GM23338 (cell line): ENCODE data around the gene ATP9B. TPM values are rescaled to one million over a fixed set of nuclear protein-coding genes. Genes with fewer than 3 reads are reported as not detected.

Source experiments
- ATAC-seq: fragments of 200-7000 bp; cut with Tn5 transposase; 3 replicates; pipeline ENCODE4 v1.9.1; 2020
- DNase-seq: peaks from one replicate; pipeline ENCODE4 v3.0.0-alpha.2; 2015; ENCODE audit warnings: low spot score
- H2AFZ ChIP-seq: fragments of 200-600 bp; sonication (generic); 2 replicates; pipeline ENCODE4 v1.8.0; 2016; ENCODE audit warnings: antibody characterized with exemption, mild to moderate bottlenecking, moderate library complexity
- H3F3A ChIP-seq: fragments of 200-600 bp; sonication (generic); replicated peaks from 2 replicates; pipeline ENCODE4 v1.8.0; 2017; ENCODE audit warnings: antibody characterized with exemption, mixed run types, low read depth
- H3K27ac ChIP-seq: fragments of 200-600 bp; sonication (generic); 2 replicates; pipeline ENCODE4 v1.6.1; 2016; ENCODE audit warnings: low read depth
- H3K27me3 ChIP-seq: fragments of 200-600 bp; sonication (generic); 2 replicates; pipeline ENCODE4 v1.8.0; 2016; ENCODE audit warnings: mild to moderate bottlenecking, mixed run types, moderate library complexity; ENCODE audit not compliant: insufficient read depth
- H3K36me3 ChIP-seq: fragments of 200-600 bp; sonication (generic); 2 replicates; pipeline ENCODE4 v1.8.0; 2016; ENCODE audit warnings: mild to moderate bottlenecking; ENCODE audit not compliant: insufficient read depth
- H3K4me1 ChIP-seq: fragments of 200-600 bp; sonication (generic); 2 replicates; pipeline ENCODE4 v1.8.0; 2016; ENCODE audit warnings: mild to moderate bottlenecking, moderate library complexity; ENCODE audit not compliant: insufficient read depth
- H3K4me2 ChIP-seq: fragments of 200-600 bp; sonication (generic); 2 replicates; pipeline ENCODE4 v1.7.1; 2017; ENCODE audit warnings: mixed run types
- H3K4me3 ChIP-seq: fragments of 200-600 bp; sonication (generic); 2 replicates; pipeline ENCODE4 v1.6.1; 2016; ENCODE audit warnings: mixed run types
- H3K79me2 ChIP-seq: fragments of 200-600 bp; sonication (generic); replicated peaks from 2 replicates; pipeline ENCODE4 v1.8.0; 2017; ENCODE audit warnings: mild to moderate bottlenecking; ENCODE audit not compliant: insufficient read depth
- H3K9me2 ChIP-seq: fragments of 200-600 bp; sonication (generic); 2 replicates; pipeline ENCODE4 v1.8.0; 2017; ENCODE audit not compliant: insufficient read depth
- H4K20me1 ChIP-seq: fragments of 200-600 bp; sonication (generic); replicated peaks from 2 replicates; pipeline ENCODE4 v1.8.0; 2017; ENCODE audit warnings: mild to moderate bottlenecking; ENCODE audit not compliant: insufficient read depth
- H3K27ac Mint-ChIP-seq: 2 replicates; pipeline ENCODE4 v1.8.0; 2020; ENCODE audit warnings: inconsistent platforms, mild to moderate bottlenecking, moderate library complexity, mixed read lengths
- H3K27me3 Mint-ChIP-seq: 3 replicates; pipeline ENCODE4 v1.8.0; 2022; ENCODE audit warnings: low read depth, mild to moderate bottlenecking, moderate library complexity, mixed read lengths, inconsistent platforms; ENCODE audit not compliant: insufficient read depth, poor library complexity
- H3K36me3 Mint-ChIP-seq: 3 replicates; pipeline ENCODE4 v1.8.0; 2021; ENCODE audit warnings: low read depth, mild to moderate bottlenecking, inconsistent platforms, moderate library complexity, mixed read lengths
- H3K4me1 Mint-ChIP-seq: 3 replicates; pipeline ENCODE4 v1.8.0; 2020; ENCODE audit warnings: mild to moderate bottlenecking, inconsistent platforms, mixed read lengths
- H3K4me3 Mint-ChIP-seq: 3 replicates; pipeline ENCODE4 v1.8.0; 2021; ENCODE audit warnings: moderate library complexity, mild to moderate bottlenecking, inconsistent platforms, mixed read lengths
- H3K9me3 Mint-ChIP-seq: 3 replicates; pipeline ENCODE4 v1.8.0; 2020; ENCODE audit warnings: moderate library complexity, mild to moderate bottlenecking, inconsistent platforms, mixed read lengths
- EZH2 ChIP-seq: fragments of 200-600 bp; sonication (generic); IDR thresholded peaks from one replicate; pipeline ENCODE4 v1.8.0; 2017; ENCODE audit warnings: antibody characterized with exemption, mild to moderate bottlenecking, low read depth; ENCODE audit not compliant: unreplicated experiment
- EZH2phosphoT487 ChIP-seq: fragments of 200-600 bp; sonication (generic); IDR thresholded peaks from one replicate; pipeline ENCODE4 v1.8.1; 2018; ENCODE audit warnings: antibody characterized with exemption; ENCODE audit not compliant: unreplicated experiment
- NANOG ChIP-seq: IDR thresholded peaks from 2 replicates; pipeline ENCODE4 v1.6.1; 2016; ENCODE audit warnings: antibody characterized with exemption, borderline replicate concordance
- ZNF114 ChIP-seq: fragments of 250-450 bp; sonication (Bioruptor Pico); IDR thresholded peaks from 2 replicates; pipeline ENCODE4 v1.5.0; 2020; ENCODE audit warnings: mild to moderate bottlenecking, moderate library complexity
- polyA plus RNA-seq: library from polyadenylated mRNA; unstranded; fragments of >200 nt; fragmentation: Nextera tagmentation; extraction: Ambion mirVana; gene quantifications from 2 replicates; pipeline ENCODE4 v1.2.1, GENCODE V29; 2016
- total RNA-seq: library from RNA; depleted of rRNA; stranded (reverse); fragments of >200 nt; shearing (Covaris generic); gene quantifications from 2 replicates; pipeline ENCODE4 v1.2.3, GENCODE V29; 2014
- TF ChIP-seq, protein P1 (sequence below): fragments of 250-450 bp; sonication (Bioruptor Pico); IDR thresholded peaks from 2 replicates; pipeline ENCODE4 v1.5.0; 2020; ENCODE audit warnings: mild to moderate bottlenecking, moderate library complexity
- TF ChIP-seq, protein P2 (sequence below), 2 experiments: fragments of 200-600 bp in 1 of 2; sonication (generic) in 1 of 2; conservative IDR thresholded peaks; 2 replicates each; pipeline versions ENCODE4 v1.5.1 to v1.6.1; 2016 to 2017; ENCODE audit warnings: antibody characterized with exemption in 2 of 2, low read depth in 2 of 2, mild to moderate bottlenecking in 2 of 2, moderate library complexity in 1 of 2

Gene ATP9B
- total and polyA plus RNA-seq, 2 experiments from 2014 or later = 14.2 to 25.6 TPM

DNA sequence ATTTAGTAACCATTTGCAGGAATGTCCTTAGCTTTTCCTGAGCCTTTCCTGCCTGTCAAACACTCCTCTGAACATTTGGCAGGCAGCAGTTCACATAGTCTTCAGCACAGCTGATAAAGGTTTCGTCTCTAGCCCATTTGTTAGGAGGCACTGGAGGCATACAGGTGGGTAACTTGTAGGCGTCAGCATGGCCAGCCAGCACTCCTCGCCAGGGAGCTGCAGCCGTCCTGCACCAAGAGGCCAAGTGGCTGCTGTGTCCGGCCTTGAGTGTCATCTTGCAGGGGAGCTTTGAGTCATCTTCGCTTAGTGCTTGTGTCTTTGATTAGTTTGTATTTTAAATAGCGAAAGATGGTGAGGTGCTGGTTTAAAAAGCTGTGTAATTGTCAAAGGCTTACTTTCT is 206.3 kb downstream of the ATP9B start (continued):
- TF ChIP-seq, protein P1, sequence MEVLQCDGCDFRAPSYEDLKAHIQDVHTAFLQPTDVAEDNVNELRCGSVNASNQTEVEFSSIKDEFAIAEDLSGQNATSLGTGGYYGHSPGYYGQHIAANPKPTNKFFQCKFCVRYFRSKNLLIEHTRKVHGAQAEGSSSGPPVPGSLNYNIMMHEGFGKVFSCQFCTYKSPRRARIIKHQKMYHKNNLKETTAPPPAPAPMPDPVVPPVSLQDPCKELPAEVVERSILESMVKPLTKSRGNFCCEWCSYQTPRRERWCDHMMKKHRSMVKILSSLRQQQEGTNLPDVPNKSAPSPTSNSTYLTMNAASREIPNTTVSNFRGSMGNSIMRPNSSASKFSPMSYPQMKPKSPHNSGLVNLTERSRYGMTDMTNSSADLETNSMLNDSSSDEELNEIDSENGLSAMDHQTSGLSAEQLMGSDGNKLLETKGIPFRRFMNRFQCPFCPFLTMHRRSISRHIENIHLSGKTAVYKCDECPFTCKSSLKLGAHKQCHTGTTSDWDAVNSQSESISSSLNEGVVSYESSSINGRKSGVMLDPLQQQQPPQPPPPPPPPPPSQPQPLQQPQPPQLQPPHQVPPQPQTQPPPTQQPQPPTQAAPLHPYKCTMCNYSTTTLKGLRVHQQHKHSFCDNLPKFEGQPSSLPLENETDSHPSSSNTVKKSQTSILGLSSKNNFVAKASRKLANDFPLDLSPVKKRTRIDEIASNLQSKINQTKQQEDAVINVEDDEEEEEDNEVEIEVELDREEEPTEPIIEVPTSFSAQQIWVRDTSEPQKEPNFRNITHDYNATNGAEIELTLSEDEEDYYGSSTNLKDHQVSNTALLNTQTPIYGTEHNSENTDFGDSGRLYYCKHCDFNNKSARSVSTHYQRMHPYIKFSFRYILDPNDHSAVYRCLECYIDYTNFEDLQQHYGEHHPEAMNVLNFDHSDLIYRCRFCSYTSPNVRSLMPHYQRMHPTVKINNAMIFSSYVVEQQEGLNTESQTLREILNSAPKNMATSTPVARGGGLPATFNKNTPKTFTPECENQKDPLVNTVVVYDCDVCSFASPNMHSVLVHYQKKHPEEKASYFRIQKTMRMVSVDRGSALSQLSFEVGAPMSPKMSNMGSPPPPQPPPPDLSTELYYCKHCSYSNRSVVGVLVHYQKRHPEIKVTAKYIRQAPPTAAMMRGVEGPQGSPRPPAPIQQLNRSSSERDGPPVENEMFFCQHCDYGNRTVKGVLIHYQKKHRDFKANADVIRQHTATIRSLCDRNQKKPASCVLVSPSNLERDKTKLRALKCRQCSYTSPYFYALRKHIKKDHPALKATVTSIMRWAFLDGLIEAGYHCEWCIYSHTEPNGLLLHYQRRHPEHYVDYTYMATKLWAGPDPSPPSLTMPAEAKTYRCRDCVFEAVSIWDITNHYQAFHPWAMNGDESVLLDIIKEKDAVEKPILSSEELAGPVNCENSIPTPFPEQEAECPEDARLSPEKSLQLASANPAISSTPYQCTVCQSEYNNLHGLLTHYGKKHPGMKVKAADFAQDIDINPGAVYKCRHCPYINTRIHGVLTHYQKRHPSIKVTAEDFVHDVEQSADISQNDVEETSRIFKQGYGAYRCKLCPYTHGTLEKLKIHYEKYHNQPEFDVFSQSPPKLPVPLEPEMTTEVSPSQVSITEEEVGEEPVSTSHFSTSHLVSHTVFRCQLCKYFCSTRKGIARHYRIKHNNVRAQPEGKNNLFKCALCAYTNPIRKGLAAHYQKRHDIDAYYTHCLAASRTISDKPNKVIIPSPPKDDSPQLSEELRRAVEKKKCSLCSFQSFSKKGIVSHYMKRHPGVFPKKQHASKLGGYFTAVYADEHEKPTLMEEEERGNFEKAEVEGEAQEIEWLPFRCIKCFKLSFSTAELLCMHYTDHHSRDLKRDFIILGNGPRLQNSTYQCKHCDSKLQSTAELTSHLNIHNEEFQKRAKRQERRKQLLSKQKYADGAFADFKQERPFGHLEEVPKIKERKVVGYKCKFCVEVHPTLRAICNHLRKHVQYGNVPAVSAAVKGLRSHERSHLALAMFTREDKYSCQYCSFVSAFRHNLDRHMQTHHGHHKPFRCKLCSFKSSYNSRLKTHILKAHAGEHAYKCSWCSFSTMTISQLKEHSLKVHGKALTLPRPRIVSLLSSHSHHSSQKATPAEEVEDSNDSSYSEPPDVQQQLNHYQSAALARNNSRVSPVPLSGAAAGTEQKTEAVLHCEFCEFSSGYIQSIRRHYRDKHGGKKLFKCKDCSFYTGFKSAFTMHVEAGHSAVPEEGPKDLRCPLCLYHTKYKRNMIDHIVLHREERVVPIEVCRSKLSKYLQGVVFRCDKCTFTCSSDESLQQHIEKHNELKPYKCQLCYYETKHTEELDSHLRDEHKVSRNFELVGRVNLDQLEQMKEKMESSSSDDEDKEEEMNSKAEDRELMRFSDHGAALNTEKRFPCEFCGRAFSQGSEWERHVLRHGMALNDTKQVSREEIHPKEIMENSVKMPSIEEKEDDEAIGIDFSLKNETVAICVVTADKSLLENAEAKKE (CRISPR knock-in tag) = no peak

DNA sequence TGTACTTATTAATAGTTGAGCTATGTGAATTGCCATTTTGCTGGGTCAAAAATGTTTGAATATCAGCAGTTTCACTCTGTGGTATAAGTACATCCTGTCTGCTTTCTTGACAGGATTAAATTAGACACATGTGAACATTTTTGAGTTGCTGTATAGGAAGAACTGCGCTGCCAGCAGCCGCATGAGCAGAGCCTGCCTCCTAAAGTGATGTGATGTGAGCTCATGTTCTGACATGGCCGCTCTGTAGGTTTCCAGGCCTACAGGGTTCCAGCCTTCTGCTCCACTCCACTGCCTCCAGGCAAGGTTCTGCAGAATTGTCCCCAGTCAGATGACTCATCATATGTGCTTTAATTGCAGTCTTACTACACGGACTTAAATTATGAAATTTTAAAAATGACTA is 206.8 kb downstream of the ATP9B start:
- no peaks in the 10 kb centered on the region for H3K27me3 Mint-ChIP-seq
- no peaks in the 10 kb centered on the region for H3K36me3 ChIP-seq
- no peaks in the 10 kb centered on the region; the same call in 2 of the 3 replicates for H3K9me3 Mint-ChIP-seq
- H3K4me3 Mint-ChIP-seq = no peak overlapping the region
- H3K27ac Mint-ChIP-seq = no peak overlapping the region; the same call in 1 of the 2 replicates
- H3K36me3 Mint-ChIP-seq = peaks cover 3% of the 10 kb centered on the region; the same call in 2 of the 3 replicates
- H3K27ac ChIP-seq = no peak overlapping the region
- H3K79me2 ChIP-seq = no peaks in the 10 kb centered on the region
- H2AFZ ChIP-seq = no peak overlapping the region
- H3F3A ChIP-seq = no peaks in the 10 kb centered on the region
- H3K4me2 ChIP-seq = no peak overlapping the region
- no peak for ATAC-seq
- H3K4me1 ChIP-seq = no peaks in the 10 kb centered on the region
- no peak overlapping the region for H3K4me3 ChIP-seq
- H3K4me1 Mint-ChIP-seq = peaks cover 17% of the 10 kb centered on the region
- H4K20me1 ChIP-seq = no peaks in the 10 kb centered on the region
- H3K9me2 ChIP-seq = no peaks in the 10 kb centered on the region
- no peaks in the 10 kb centered on the region for H3K27me3 ChIP-seq
- DNase-seq = no peak
- TF ChIP-seq EZH2phosphoT487 (no peak), NANOG (no peak), EZH2 (no peak), ZNF114 (CRISPR knock-in tag) (no peak)
- TF ChIP-seq, protein P2, sequence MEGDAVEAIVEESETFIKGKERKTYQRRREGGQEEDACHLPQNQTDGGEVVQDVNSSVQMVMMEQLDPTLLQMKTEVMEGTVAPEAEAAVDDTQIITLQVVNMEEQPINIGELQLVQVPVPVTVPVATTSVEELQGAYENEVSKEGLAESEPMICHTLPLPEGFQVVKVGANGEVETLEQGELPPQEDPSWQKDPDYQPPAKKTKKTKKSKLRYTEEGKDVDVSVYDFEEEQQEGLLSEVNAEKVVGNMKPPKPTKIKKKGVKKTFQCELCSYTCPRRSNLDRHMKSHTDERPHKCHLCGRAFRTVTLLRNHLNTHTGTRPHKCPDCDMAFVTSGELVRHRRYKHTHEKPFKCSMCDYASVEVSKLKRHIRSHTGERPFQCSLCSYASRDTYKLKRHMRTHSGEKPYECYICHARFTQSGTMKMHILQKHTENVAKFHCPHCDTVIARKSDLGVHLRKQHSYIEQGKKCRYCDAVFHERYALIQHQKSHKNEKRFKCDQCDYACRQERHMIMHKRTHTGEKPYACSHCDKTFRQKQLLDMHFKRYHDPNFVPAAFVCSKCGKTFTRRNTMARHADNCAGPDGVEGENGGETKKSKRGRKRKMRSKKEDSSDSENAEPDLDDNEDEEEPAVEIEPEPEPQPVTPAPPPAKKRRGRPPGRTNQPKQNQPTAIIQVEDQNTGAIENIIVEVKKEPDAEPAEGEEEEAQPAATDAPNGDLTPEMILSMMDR (conservative IDR thresholded peaks at IDR 0.05; ENCODE audit: low read depth in 2 of 2) = no peak
- TF ChIP-seq, protein P1 (CRISPR knock-in tag) = no peak
